A673 (cell line): ENCODE data around the gene CDH18. TPM values are rescaled to one million over a fixed set of nuclear protein-coding genes. Genes with fewer than 3 reads are reported as not detected.

Source experiments
- BruUV-seq: library from RNA; stranded (reverse); fragments of 400-500 nt; replicated peaks from 2 replicates; lab custom pipeline; 2021; lab: Mats Ljungman, UMichigan
- CTCF ChIA-PET: fragments of 300-600 bp; sonication (Branson Sonifier 250); formaldehyde crosslinking; loops from one replicate; lab custom pipeline; 2022; ENCODE audit warnings: antibody characterized with exemption; lab: Charles Lee
- POLR2A ChIA-PET: fragments of 300-600 bp; sonication (Branson Sonifier 250); formaldehyde crosslinking; loops from one replicate; lab custom pipeline; 2022; ENCODE audit warnings: antibody characterized with exemption; ENCODE audit not compliant: low non-redundant PET; lab: Charles Lee
- DNase-seq: peaks from one replicate; pipeline ENCODE4 v3.0.0-alpha.2; 2015; ENCODE audit warnings: low spot score
- H3K27ac ChIP-seq: fragments of 200-600 bp; sonication (generic); 2 replicates; pipeline ENCODE4 v1.5.1; 2016; ENCODE audit warnings: mixed run types, low read depth, mild to moderate bottlenecking, mixed read lengths, antibody characterized with exemption, low read length; ENCODE audit not compliant: poor library complexity, severe bottlenecking
- H3K27me3 ChIP-seq: fragments of 200-600 bp; sonication (generic); replicated peaks from 2 replicates; pipeline ENCODE4 v1.6.1; 2017; ENCODE audit warnings: mixed run types, low read depth, mild to moderate bottlenecking, mixed read lengths, antibody characterized with exemption, low read length; ENCODE audit not compliant: insufficient read depth, poor library complexity
- H3K36me3 ChIP-seq: fragments of 200-600 bp; sonication (generic); 2 replicates; pipeline ENCODE4 v1.6.1; 2016; ENCODE audit warnings: mixed run types, mild to moderate bottlenecking, mixed read lengths, antibody characterized with exemption, low read length; ENCODE audit not compliant: insufficient read depth, poor library complexity, severe bottlenecking
- H3K4me1 ChIP-seq: fragments of 200-600 bp; sonication (generic); 2 replicates; pipeline ENCODE4 v1.6.1; 2017; ENCODE audit warnings: mixed run types, mild to moderate bottlenecking, mixed read lengths, antibody characterized with exemption, low read length; ENCODE audit not compliant: insufficient read depth, poor library complexity, severe bottlenecking
- H3K4me3 ChIP-seq: fragments of 200-600 bp; sonication (generic); 2 replicates; pipeline ENCODE4 v1.5.1; 2016; ENCODE audit warnings: low read depth, mixed run types, mild to moderate bottlenecking, mixed read lengths, low read length; ENCODE audit not compliant: poor library complexity, severe bottlenecking
- H3K9me3 ChIP-seq: fragments of 200-600 bp; sonication (generic); 2 replicates; pipeline ENCODE4 v1.6.1; 2016; ENCODE audit warnings: mixed run types, low read depth, mild to moderate bottlenecking, mixed read lengths, antibody characterized with exemption, low read length; ENCODE audit not compliant: poor library complexity, severe bottlenecking
- EZH2 ChIP-seq: fragments of 200-600 bp; sonication (generic); IDR thresholded peaks from 2 replicates; pipeline ENCODE4 v1.6.1; 2017; ENCODE audit warnings: borderline replicate concordance, low read depth, mild to moderate bottlenecking, mixed read lengths, antibody characterized with exemption, low read length; ENCODE audit not compliant: poor library complexity, severe bottlenecking
- intact Hi-C: fragments of 100-400 bp; cut with micrococcal nuclease; formaldehyde crosslinking; loops from one replicate; pipeline ENCODE4 v1.10.0; 2022; ENCODE audit not compliant: unreplicated experiment
- total RNA-seq: library from RNA; stranded (reverse); gene quantifications from 2 replicates; pipeline ENCODE4 v1.2.3, GENCODE V29; 2021
- TF ChIP-seq, protein P1 (sequence below): fragments of 300-800, 200-600 bp; sonication (generic); conservative IDR thresholded peaks from 2 replicates; pipeline ENCODE4 v1.5.1; 2017; ENCODE audit warnings: low read depth, mild to moderate bottlenecking, antibody characterized with exemption, low read length, moderate library complexity, mixed read lengths

CDH18 gene
- total RNA-seq, 1 experiment from 2014 or later: not detected

- intact Hi-C loops: no loop called here
- Histone ChIP-seq H3K4me1 (no peaks in the 10 kb centered on the region), H3K27me3 (no peaks in the 10 kb centered on the region), H3K27ac (no peak overlapping the region), H3K9me3 (no peaks in the 10 kb centered on the region), H3K4me3 (no peak overlapping the region), H3K36me3 (no peaks in the 10 kb centered on the region)
- CTCF ChIA-PET: no interaction called here
- TF ChIP-seq, protein P1, sequence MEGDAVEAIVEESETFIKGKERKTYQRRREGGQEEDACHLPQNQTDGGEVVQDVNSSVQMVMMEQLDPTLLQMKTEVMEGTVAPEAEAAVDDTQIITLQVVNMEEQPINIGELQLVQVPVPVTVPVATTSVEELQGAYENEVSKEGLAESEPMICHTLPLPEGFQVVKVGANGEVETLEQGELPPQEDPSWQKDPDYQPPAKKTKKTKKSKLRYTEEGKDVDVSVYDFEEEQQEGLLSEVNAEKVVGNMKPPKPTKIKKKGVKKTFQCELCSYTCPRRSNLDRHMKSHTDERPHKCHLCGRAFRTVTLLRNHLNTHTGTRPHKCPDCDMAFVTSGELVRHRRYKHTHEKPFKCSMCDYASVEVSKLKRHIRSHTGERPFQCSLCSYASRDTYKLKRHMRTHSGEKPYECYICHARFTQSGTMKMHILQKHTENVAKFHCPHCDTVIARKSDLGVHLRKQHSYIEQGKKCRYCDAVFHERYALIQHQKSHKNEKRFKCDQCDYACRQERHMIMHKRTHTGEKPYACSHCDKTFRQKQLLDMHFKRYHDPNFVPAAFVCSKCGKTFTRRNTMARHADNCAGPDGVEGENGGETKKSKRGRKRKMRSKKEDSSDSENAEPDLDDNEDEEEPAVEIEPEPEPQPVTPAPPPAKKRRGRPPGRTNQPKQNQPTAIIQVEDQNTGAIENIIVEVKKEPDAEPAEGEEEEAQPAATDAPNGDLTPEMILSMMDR: no peak
- TF ChIP-seq EZH2: no peak
- no TSS peak for BruUV-seq
- DNase-seq: no peak
- POLR2A ChIA-PET: no interaction called here
Measured at GRCh38 chr5:19977099-19977498, 10.9 kb downstream of the CDH18 start.

DNA sequence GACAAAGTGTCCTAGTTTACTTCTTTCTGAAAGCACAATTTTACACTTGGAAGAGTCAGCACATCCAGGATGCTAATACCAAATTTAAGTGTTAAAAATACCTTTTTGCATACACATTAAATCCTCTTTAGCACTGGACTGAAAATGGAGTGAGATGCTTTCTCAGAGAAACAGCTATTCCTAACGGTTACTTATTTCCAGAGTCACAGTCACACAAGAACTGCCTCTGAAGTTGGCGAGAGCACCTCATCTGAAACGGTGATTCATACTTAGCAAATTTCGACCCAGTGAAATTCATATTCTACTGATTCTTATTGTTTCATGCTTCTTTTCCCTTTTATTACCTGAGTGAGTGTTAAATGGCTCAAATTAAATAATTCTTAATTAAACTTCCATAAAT lies 12.2 kb downstream of the CDH18 start:
- Histone ChIP-seq H3K4me3 (no peak overlapping the region), H3K9me3 (no peaks in the 10 kb centered on the region), H3K27ac (no peak overlapping the region), H3K36me3 (no peaks in the 10 kb centered on the region), H3K27me3 (no peaks in the 10 kb centered on the region), H3K4me1 (no peaks in the 10 kb centered on the region)
- ChIA-PET CTCF (no interaction called here), POLR2A (no interaction called here)
- DNase-seq: no peak
- intact Hi-C loops: no loop called here
- TF ChIP-seq, protein P1: no peak
- TF ChIP-seq EZH2: no peak
- no TSS peak for BruUV-seq

DNA sequence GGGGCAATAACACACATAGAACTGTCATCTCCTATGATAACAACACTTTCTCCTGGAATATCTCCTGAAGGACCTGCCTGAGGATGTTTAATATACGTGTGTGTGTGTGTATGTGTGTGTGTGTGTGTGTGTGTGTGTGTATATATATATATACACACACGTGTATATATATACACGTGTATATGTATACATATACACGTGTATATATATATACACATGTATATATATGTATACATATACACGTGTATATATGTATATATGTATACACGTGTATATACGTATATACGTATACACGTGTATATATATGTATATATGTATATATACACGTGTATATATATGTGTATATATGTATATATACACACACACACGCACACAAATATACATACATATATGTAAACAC lies 27.5 kb downstream of the CDH18 start:
- no peak for TF ChIP-seq EZH2
- TF ChIP-seq, protein P1: no peak
- ChIA-PET CTCF (no interaction called here), POLR2A (no interaction called here)
- Histone ChIP-seq H3K27me3 (no peaks in the 10 kb centered on the region), H3K27ac (no peak overlapping the region), H3K36me3 (no peaks in the 10 kb centered on the region), H3K4me3 (no peak overlapping the region), H3K9me3 (no peaks in the 10 kb centered on the region), H3K4me1 (no peaks in the 10 kb centered on the region)
- intact Hi-C loops: no loop called here
- no peak for DNase-seq
- BruUV-seq: no TSS peak
